Dedifferentiated amniotic fluid mesenchymal stem cell (primary cell): ENCODE results near the gene TMEM141.

Source experiments
- DNase-seq: peaks from one replicate; pipeline ENCODE4 v3.0.0-alpha.2; 2016; ENCODE audit errors: extremely low spot score

TMEM141 gene

DNA sequence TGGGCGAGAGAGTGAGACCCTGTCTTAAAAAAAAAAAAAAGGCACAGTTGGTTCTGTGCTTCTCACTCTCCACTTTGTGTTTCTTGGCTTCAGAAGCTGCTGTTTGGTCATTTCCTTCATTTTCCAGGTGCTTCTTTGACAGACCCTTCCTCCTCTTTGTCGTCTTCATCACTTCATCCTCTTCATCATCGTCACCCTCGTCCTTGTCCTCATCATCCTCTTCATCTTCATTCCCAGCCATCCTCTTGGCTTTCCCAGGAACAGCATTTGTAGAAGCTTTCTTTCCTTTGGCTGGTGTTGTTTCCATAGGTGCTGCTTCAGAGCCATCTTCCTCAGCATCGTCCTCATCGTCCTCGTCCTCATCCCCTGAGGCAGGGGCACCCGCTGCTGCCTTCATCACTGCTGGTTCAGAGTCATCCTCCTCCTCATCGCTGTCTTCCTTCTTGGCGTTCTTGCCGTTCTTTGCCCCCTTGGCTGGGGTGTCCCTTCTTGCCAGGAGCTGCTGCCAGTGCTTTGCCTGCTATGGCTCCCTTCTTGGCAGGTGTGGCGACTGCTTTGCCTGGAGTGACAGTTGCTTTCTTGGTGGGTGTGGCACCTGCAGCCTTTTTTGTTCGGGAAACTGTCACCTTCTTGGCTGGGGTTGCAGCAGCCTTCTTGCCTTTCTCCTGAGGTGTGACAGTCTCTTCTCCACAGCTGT is 23.7 kb downstream of the TMEM141 start:
- DNase-seq, result no peak

GRCh38 chr9:136815422-136815782 is 24.3 kb downstream of the TMEM141 start:
- DNase-seq, result no peak

DNA sequence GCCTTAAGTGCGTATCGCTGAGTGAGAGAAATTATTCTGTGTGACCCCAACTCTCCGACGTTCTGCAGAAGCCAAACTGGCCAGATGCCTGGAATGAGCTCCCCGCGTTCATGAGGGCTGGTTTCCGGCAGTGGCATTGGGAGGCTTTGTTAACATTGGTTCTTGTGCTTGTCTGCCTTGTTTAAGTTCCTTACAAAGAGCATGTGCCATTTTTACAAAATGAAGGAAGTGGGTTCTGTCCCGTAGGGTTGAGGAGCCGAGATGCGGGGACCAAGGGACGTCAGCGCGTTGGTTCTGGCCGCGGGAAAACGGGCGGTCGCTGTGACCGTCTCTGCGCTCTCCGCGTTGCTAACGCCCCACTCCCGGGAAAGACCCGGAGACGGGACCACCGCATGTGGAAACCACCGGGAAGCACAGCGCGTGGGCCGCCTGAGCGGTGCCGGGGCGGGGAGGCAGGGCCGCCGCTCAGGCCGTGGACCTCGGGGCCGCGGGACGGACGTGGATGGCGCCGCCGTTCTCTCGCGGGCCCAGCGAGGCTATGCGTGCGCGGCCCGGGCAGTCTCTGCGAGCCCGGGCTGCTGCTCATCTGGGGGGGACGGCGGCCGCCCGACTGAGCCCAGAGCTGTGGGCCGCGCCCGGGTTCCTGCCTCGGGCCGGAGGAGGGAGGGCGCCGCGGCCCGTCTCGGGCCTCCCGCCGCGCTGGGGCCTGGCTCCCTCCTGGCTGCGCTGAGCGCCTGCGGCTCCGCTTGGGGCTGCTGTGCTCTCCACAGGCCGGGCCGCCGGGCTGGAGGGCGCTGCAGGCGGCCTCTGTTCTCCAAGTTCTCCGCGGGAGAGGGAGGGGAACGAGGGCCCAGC is 30.1 kb downstream of the TMEM141 start:
- DNase-seq, result no peak

DNA sequence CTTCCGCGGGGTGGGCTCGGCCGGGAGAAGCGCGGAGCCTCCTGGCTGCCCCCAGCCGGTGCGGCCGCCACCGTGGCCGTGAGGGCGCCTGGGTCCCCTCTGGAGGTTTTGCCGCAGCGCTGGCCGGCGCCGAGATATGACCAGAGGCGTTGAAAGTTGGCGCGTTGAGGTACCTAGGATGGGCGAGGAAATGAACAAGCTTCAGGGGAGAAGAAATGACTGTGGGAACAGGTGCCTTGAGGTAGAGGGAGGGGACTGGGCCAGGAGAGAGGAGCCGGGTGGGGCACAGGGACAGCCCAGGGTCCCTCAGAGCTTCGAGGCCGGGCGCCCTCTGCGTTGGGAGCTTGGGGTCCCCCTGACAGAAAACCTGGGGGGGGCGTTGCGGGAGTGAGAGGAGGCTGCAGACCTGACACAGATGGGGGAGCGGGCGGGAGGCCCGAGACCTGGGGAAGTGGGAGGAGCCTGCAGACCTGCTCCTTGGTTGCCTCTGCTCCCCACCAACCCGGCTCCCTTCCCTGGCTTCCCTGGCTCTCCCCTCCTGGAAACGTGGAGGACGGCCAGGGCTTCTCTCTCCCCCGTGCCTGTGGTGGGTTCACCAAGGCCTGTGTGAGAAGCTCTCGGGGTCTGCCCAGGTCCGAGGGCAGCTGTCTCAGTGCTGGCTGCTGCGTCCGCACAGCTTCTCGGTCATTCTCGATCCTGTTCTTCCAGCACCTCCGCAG is 30.8 kb downstream of the TMEM141 start:
- no peak for DNase-seq

- no peak for DNase-seq
Observed at GRCh38 chr9:136823136-136824046, 32.2 kb downstream of the TMEM141 start.

DNA sequence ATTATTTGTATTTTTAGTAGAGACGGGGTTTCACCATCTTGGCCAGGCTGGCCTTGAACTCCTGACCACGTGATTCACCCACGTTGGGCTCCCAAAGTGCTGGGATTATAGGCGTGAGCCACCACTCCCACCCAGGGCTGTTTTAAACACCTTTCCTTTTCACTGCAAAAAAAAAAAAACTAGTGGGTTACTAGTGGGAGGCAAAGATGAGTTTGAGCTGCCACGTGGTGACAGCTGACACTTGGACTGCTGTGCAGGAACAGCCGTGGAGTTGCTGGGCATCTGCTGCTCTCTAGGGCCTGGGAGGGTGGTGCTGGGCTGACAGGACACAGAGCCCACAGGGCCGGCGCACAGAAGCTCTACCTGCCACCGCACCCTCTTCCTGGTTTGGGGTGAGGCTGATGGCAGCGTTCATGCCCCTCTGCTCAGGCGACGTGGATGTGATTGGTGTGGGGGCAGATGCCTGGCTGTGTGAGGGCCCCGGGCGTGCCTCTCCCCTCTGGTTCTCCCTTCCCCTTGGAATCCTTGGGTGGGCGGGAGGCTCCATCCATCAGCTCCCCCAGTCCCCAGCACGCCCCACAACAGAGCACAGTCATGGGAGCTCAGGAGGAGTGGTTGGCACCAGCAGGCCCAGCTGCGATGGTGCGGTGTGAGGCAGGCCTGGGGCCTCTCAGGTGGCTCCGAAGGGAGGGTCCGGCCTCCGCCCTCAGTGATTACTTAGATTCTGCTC is 33.5 kb downstream of the TMEM141 start:
- DNase-seq, result no peak

- DNase-seq, result no peak
Observed at GRCh38 chr9:136825295-136826187, 34.4 kb downstream of the TMEM141 start.

- DNase-seq, result no peak
Observed at GRCh38 chr9:136826188-136826541, 35.0 kb downstream of the TMEM141 start.

DNA sequence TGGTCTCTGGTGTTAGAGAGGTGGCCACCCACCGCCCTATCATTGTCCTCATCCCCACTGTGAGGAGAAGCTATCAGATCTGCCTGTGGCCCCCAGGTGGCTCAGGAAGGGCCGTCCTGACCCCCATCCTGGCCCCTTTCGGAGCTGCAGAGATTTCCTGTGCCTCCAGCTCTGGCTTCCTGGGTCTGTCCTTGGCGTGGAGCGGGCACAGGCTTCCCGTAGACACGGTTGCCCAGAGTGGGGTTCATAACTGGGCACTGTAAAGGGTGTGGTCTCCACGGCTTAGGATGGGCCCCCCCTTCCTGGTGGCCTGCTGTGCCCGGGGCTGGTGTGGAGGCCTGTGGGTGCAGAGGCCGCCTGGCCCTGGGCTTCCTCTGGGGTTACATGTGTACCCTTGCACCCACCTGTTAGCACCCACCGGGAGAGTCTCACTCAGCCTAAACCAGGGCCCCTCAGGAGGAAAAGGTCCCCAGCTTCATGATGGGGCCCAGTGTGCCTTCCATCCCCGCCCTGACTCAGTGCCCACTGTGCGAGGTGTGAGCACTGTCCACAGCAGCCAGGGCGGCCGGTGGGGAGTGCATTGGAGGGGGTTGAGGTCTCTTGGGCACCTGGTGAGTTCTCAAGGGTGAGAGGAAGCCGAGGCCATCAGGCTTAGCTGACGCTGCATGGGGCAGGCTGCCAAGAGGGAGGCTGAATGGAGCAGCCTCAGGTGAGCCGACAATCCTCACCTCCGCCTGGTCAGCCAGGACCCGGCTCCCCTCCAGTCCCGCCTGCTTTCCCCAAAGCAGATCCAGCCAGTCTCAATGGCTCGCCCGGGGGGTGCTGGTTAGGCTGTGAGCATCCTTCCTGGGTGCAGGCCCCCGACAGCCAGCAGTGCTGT is 35.8 kb downstream of the TMEM141 start:
- DNase-seq, result no peak

DNA sequence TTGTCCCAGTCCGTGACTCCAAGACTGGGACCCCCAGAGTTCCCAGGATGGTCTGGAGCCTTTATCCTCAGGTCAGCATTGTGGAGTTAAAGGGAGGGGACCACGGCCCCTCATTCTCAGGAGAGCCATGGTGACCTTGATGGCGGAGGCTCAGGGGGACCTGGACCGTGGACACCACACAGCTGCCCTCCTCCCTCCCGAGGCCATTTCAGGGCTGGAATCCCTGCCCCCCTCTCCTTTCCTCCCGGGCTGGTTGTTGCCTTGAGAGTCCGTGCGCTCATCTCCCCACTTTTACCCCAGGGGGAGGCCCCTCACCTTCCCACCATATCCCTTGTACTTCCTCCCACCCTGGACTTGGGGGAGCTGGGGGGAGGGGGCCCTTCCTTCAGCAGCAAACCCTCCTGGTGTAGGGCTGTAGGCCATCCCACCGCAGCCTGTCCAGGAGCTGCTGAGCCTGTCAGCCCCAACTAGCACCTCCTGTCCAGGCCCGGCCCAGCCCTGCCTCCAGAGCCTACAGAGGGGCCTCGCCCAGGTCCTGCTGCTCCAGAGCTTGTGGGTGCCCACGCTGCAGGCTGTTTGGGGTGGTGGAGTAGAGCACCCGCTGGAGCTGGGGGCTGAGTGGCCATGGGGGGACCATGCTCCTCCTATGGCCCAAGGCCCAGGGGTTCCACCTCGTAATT is 36.8 kb downstream of the TMEM141 start:
- no peak for DNase-seq

GRCh38 chr9:136828474-136829140 is 37.5 kb downstream of the TMEM141 start:
- DNase-seq, result no peak

GRCh38 chr9:136829412-136829811 is 38.3 kb downstream of the TMEM141 start:
- DNase-seq, result no peak

DNA sequence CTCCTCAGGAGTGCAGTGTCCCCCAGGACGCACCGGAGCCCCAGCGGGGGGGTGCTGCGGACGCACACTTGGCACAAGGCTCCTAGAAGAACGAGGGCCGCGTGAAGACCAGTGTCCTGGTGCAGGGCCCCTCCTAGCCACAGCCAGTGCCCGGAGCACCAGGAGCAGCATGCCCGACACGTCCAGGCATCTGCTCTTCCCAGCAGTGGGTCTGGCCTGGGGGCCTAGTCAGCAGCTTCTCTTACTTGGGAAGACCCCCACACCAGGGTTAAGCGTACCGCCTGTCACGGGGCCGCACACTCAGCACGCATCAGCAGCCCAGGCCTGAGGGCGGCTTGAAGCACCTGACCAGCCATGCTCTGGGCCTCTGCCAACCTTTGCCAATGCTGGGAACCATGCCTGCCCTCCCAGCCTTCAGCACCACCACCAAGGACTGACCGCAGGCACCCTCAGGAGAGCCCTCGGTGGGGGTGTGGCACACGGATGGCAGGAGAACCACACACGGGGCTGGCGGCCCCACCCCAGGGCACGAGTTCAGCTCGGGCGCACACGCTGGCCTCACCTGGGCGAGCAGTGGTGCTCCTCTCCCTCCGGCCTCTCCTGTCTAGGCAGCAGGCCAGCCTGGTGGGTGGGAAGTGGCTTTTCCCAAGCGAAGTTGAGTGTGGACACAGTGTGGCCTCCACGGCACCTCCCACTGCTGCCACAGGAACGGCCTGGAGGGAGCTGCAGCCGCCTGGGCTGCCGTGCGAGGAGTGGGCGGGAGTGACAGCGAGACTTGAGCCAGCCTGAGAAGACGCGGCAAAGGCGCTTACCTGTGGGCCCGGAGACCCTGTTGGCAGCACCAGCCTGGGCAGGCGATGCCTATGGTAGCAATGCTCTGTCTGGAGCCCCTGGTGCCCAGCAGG is 39.1 kb downstream of the TMEM141 start:
- DNase-seq, result no peak

GRCh38 chr9:136831002-136831719 is 40.0 kb downstream of the TMEM141 start:
- DNase-seq, result no peak

GRCh38 chr9:136831720-136832104 is 40.6 kb downstream of the TMEM141 start:
- DNase-seq, result no peak

GRCh38 chr9:136832581-136832980 is 41.4 kb downstream of the TMEM141 start:
- no peak for DNase-seq
